A549 (cell line): ENCODE results near the gene SUN1. TPM values are rescaled to one million over a fixed set of nuclear protein-coding genes. Genes with fewer than 3 reads are reported as not detected.

Source experiments
- ATAC-seq, 2 experiments: fragments of 200-7000 bp in 1 of 2; fragments of >200 bp in 1 of 2; cut with Nextera tagmentation in 1 of 2; cut with Tn5 transposase in 1 of 2; 3 replicates each; pipeline versions ENCODE4 v1.8.0 to v1.9.1; 2018 to 2020; ENCODE audit warnings: mild to moderate bottlenecking in 1 of 2, moderate library complexity in 1 of 2
- CTCF ChIA-PET: fragments of 300-600 bp; sonication (Branson Sonifier 250); formaldehyde crosslinking; extraction: SDS; loops from one replicate; lab custom pipeline; 2021; ENCODE audit warnings: antibody characterized with exemption, inconsistent platforms; lab: Yijun Ruan, JAX
- POLR2A ChIA-PET: fragments of 350-600 bp; formaldehyde crosslinking; extraction: SDS; loops from one replicate; lab custom pipeline; 2021; ENCODE audit warnings: antibody characterized with exemption, inconsistent platforms; lab: Yijun Ruan, JAX
- DNase-seq, 2 experiments: peaks; one replicate each; pipeline versions ENCODE4 v3.0.0 to v3.0.0-alpha.2; 2011 to 2016; ENCODE audit warnings: low read depth in 1 of 2, low spot score in 1 of 2
- FAIRE-seq: peaks from 2 replicates; lab custom pipeline; 2011; peaks lifted over from hg19 to GRCh38; lab: Jason Lieb, UNC
- H3K27ac ChIP-seq, 2 experiments: fragments of >200 bp; sonication (Bioruptor Twin); formaldehyde crosslinking; 3 replicates each; pipeline ENCODE4 v1.5.1; 2016 to 2017
- H3K4me1 ChIP-seq: fragments of >200 bp; sonication (Bioruptor Twin); formaldehyde crosslinking; 3 replicates; pipeline ENCODE4 v1.6.1; 2016
- H3K4me2 ChIP-seq: fragments of >200 bp; sonication (Bioruptor Twin); formaldehyde crosslinking; 3 replicates; pipeline ENCODE4 v1.6.1; 2016
- H3K4me3 ChIP-seq: fragments of >200 bp; sonication (Bioruptor Twin); formaldehyde crosslinking; 3 replicates; pipeline ENCODE4 v1.5.1; 2016
- H3K9me3 ChIP-seq: fragments of >200 bp; sonication (Bioruptor Twin); formaldehyde crosslinking; 3 replicates; pipeline ENCODE4 v1.6.1; 2016
- BCL3 ChIP-seq: fragments of >200 bp; sonication (Bioruptor Twin); formaldehyde crosslinking; IDR thresholded peaks from 3 replicates; pipeline ENCODE4 v1.6.1; 2016
- EP300 ChIP-seq, 2 experiments: fragments of >200 bp; sonication (Bioruptor Twin); formaldehyde crosslinking; IDR thresholded peaks; 2 replicates in 1 of 2; 3 replicates in 1 of 2; pipeline ENCODE4 v1.6.1; 2016 to 2017
- FOSL2 ChIP-seq, 2 experiments: fragments of 450-650 bp in 1 of 2; fragments of >200 bp in 1 of 2; sonication (Bioruptor Twin) in 1 of 2; formaldehyde crosslinking; IDR thresholded peaks; 2 replicates each; pipeline versions ENCODE4 v1.5.0 to v1.6.1; 2016 to 2020; ENCODE audit warnings: mild to moderate bottlenecking in 1 of 2, moderate library complexity in 1 of 2
- FOXS1 ChIP-seq: fragments of 250-450 bp; sonication (Bioruptor Pico); IDR thresholded peaks from 2 replicates; pipeline ENCODE4 v1.5.0; 2020; ENCODE audit warnings: mild to moderate bottlenecking, moderate library complexity
- GATA3 ChIP-seq: IDR thresholded peaks from 2 replicates; pipeline ENCODE4 v1.6.1; 2012; ENCODE audit warnings: borderline replicate concordance
- KDM5A ChIP-seq: fragments of 200-600 bp; sonication (generic); IDR thresholded peaks from 2 replicates; pipeline ENCODE4 v1.6.1; 2016; ENCODE audit warnings: antibody characterized with exemption, mild to moderate bottlenecking
- MYC ChIP-seq: IDR thresholded peaks from 2 replicates; pipeline ENCODE4 v1.6.1; 2012; ENCODE audit warnings: mild to moderate bottlenecking, inconsistent platforms, low read length, improper control_type of control experiment, borderline replicate concordance
- NPAS2 ChIP-seq: fragments of 250-450 bp; sonication (Bioruptor Pico); IDR thresholded peaks from 2 replicates; pipeline ENCODE4 v1.8.0; 2022; ENCODE audit warnings: mild to moderate bottlenecking, moderate library complexity, borderline replicate concordance
- POLR2AphosphoS2 ChIP-seq: conservative IDR thresholded peaks from 2 replicates; pipeline ENCODE4 v1.6.1; 2012; ENCODE audit warnings: low read length, improper control_type of control experiment, inconsistent platforms
- RARB ChIP-seq: fragments of 250-450 bp; sonication (Bioruptor Pico); IDR thresholded peaks from 2 replicates; pipeline ENCODE4 v1.8.0; 2021; ENCODE audit warnings: mild to moderate bottlenecking, moderate library complexity
- RFX5 ChIP-seq: fragments of 450-650 bp; IDR thresholded peaks from 2 replicates; pipeline ENCODE4 v1.7.1; 2014; ENCODE audit warnings: antibody characterized with exemption, mild to moderate bottlenecking, moderate library complexity
- RNF2 ChIP-seq: fragments of 200-600 bp; sonication (generic); IDR thresholded peaks from 2 replicates; pipeline ENCODE4 v1.6.1; 2016; ENCODE audit warnings: low read depth, mild to moderate bottlenecking, antibody characterized with exemption, moderate library complexity, borderline replicate concordance
- TFCP2L1 ChIP-seq: fragments of 250-450 bp; sonication (Bioruptor Pico); IDR thresholded peaks from 2 replicates; pipeline ENCODE4 v1.5.0; 2021; ENCODE audit warnings: mild to moderate bottlenecking
- ZSCAN20 ChIP-seq: fragments of 250-450 bp; sonication (Bioruptor Pico); IDR thresholded peaks from 2 replicates; pipeline ENCODE4 v1.8.0; 2022; ENCODE audit warnings: mild to moderate bottlenecking, moderate library complexity
- WGBS: methylation state at CpG from one replicate; pipeline ENCODE4 v1.1.6; 2017; ENCODE audit errors: missing lambda C conversion rate; 5-methylcytosine and 5-hydroxymethylcytosine counted together
- polyA plus RNA-seq, 4 experiments: library from polyadenylated mRNA; depleted of rRNA in 3 of 4; stranded (reverse); fragments of >200 nt; fragmentation: RNase III in 1 of 4; extraction: RNeasy Plus Mini Kit Qiagen cat#74134 plus additional on column Dnase treatment in 1 of 4; gene quantifications; 2 replicates in 3 of 4; 3 replicates in 1 of 4; pipeline ENCODE4 v1.2.3, GENCODE V29; 2011 to 2017
- TF ChIP-seq, protein P1 (sequence below): fragments of 200-600 bp; sonication (generic); IDR thresholded peaks from 2 replicates; pipeline ENCODE4 v1.6.1; 2016; ENCODE audit warnings: antibody characterized with exemption, mild to moderate bottlenecking, moderate library complexity

Gene SUN1
- polyA plus RNA-seq, 2 of the 4 experiments (the other 2 are of a cell fraction), result 60.7 to 130 TPM

GRCh38 chr7:901041-901387 lies 68.7 kb downstream of the SUN1 start (continued):
- TF ChIP-seq, protein P1, sequence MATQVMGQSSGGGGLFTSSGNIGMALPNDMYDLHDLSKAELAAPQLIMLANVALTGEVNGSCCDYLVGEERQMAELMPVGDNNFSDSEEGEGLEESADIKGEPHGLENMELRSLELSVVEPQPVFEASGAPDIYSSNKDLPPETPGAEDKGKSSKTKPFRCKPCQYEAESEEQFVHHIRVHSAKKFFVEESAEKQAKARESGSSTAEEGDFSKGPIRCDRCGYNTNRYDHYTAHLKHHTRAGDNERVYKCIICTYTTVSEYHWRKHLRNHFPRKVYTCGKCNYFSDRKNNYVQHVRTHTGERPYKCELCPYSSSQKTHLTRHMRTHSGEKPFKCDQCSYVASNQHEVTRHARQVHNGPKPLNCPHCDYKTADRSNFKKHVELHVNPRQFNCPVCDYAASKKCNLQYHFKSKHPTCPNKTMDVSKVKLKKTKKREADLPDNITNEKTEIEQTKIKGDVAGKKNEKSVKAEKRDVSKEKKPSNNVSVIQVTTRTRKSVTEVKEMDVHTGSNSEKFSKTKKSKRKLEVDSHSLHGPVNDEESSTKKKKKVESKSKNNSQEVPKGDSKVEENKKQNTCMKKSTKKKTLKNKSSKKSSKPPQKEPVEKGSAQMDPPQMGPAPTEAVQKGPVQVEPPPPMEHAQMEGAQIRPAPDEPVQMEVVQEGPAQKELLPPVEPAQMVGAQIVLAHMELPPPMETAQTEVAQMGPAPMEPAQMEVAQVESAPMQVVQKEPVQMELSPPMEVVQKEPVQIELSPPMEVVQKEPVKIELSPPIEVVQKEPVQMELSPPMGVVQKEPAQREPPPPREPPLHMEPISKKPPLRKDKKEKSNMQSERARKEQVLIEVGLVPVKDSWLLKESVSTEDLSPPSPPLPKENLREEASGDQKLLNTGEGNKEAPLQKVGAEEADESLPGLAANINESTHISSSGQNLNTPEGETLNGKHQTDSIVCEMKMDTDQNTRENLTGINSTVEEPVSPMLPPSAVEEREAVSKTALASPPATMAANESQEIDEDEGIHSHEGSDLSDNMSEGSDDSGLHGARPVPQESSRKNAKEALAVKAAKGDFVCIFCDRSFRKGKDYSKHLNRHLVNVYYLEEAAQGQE, result no peak

DNA sequence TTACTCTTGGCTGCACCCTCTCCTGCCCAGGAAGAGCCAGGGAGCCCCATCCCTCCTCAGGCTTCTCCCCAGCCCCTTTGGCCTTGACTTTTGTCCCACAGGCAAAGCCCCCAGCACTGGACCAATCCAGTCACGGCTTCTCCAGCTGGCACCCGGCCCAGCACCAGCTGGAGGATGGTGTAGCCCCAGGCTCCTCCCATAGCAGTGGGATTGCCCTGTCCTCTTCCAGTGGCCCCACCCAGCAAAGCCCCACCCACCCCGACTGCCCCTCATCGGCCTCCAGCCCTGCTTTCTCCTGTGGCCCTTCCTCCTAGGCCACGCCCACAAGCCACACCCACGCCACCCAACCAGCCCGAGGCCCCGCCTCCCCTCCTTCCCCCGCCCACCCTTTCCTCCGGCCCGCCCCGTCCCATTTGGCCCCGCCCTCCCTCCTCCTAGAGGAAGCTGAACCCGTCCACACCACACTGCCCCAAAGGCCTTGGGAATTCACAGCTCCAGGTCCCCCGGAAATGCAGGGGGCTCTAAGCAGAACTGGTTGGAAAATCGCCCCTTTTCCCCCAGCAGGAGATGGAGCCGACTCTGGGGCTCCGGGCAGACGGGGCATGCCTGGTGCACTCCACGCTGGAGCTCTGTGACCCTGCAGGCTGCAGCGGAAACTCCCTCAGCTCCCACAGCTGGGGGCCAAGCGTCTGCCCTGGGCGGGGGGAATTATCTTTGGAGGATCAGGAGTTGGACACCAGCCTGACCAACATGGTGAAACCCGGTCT lies 69.3 kb downstream of the SUN1 start:
- DNase-seq, result peak; percentile 79 to 87
- 40% methylated on average over 9 of the region's 24 CpGs for WGBS
- no peak overlapping the region for H3K4me3 ChIP-seq
- H3K9me3 ChIP-seq, result no peaks in the 10 kb centered on the region
- no peak for FAIRE-seq
- ChIA-PET CTCF (interaction anchor here (0.9 to 1.8 kb wide), 4 partner anchors 10 to 164 kb away, joined by 3 to 7 read pairs (median 5); no protein-coding TSS in a partner anchor), POLR2A (interaction anchor here (0.6 to 0.9 kb wide), 3 partner anchors 25 to 252 kb away, joined by 3 to 5 read pairs (median 4); partner anchors contain the start of gene GET4)
- peak; percentile 54 to 85 for ATAC-seq
- H3K4me2 ChIP-seq, result peak overlapping the region; percentile 60
- peaks cover 23% of the 10 kb centered on the region for H3K4me1 ChIP-seq
- TF ChIP-seq NPAS2 (CRISPR knock-in tag), result no peak
- H3K27ac ChIP-seq, result peak overlapping the region; percentile 40 to 61; a peak in 3 of 6 replicates

DNA sequence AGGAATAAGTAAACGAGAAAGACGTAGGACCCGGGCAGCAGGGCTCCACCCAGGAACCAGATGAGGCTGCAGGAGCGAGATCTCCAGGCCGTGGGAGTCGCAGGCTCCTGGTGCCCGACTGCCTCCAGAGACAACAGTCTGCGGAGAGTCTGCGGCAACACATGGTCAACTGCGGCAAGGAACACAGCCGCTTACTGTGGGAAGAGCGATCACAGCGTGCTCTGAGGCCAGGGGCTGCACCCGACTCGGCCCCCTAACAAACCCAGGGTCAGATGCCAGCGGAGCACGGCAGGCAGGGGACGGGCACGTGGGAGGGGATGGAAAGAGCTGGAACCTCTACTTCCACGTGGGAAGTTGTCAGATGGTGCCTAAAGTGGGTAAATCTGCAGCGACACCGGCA lies 70.7 kb downstream of the SUN1 start:
- no peaks in the 10 kb centered on the region for H3K9me3 ChIP-seq
- ChIA-PET POLR2A (no interaction called here), CTCF (interaction anchor here (2.0 kb wide), 1 partner anchor 163 kb away, joined by 6 read pairs; no protein-coding TSS in a partner anchor)
- no peak overlapping the region for H3K4me2 ChIP-seq
- no peak overlapping the region for H3K27ac ChIP-seq
- no peak overlapping the region for H3K4me3 ChIP-seq
- H3K4me1 ChIP-seq, result peaks cover 23% of the 10 kb centered on the region
- FAIRE-seq (no peak), DNase-seq (no peak), ATAC-seq (no peak)
- TF ChIP-seq FOSL2 (IDR thresholded peaks at IDR 0.05) (no peak), FOSL2 (CRISPR knock-in tag; IDR thresholded peaks at IDR 0.05) (no peak), RARB (no peak), GATA3 (no peak), FOXS1 (CRISPR knock-in tag) (no peak), EP300 (IDR thresholded peaks at IDR 0.05) (no peak), POLR2AphosphoS2 (no peak), ZSCAN20 (CRISPR knock-in tag) (no peak), RFX5 (no peak), TFCP2L1 (no peak), MYC (no peak), RNF2 (no peak), BCL3 (no peak), KDM5A (no peak)
- TF ChIP-seq, protein P1, result no peak
- 83% methylated on average over 22 of the region's 22 CpGs for WGBS
